CD14-positive monocyte (primary cell): ENCODE results near the gene AVPR2. TPM values are rescaled to one million over a fixed set of nuclear protein-coding genes. Genes with fewer than 3 reads are reported as not detected.

Experiments
- DNase-seq, 3 donors: peaks; one replicate each; pipeline ENCODE4 v3.0.0-alpha.2; 2011 to 2022
- H2AFZ ChIP-seq: 2 replicates; pipeline ENCODE4 v1.6.0; 2012; ENCODE audit warnings: mild to moderate bottlenecking, low read depth, low read length, inconsistent platforms; ENCODE audit not compliant: insufficient read depth, poor library complexity, severe bottlenecking
- H3K27ac ChIP-seq, 2 donors: 1 replicate in 1 of 2; 2 replicates in 1 of 2; pipeline ENCODE4 v1.5.1; 2012 to 2013; ENCODE audit warnings: low read length in 2 of 2, control low read depth in 1 of 2, inconsistent platforms in 1 of 2, low read depth in 1 of 2, mild to moderate bottlenecking in 1 of 2
- H3K27me3 ChIP-seq, 2 donors: one replicate each; pipeline versions ENCODE4 v1.6.0 to v1.6.1; 2011 to 2013; ENCODE audit warnings: low read length in 2 of 2; ENCODE audit not compliant: control insufficient read depth in 2 of 2, insufficient read depth in 2 of 2
- H3K36me3 ChIP-seq, 2 donors: replicated peaks in 1 of 2; 1 replicate in 1 of 2; 2 replicates in 1 of 2; pipeline versions ENCODE4 v1.5.1 to v1.6.1; 2012 to 2013; ENCODE audit warnings: low read length in 2 of 2, control low read depth in 1 of 2, inconsistent platforms in 1 of 2, mild to moderate bottlenecking in 1 of 2; ENCODE audit not compliant: insufficient read depth in 2 of 2, control insufficient read depth in 1 of 2
- H3K4me1 ChIP-seq, 2 donors: 1 replicate in 1 of 2; 2 replicates in 1 of 2; pipeline versions ENCODE4 v1.5.1 to v1.6.1; 2012 to 2013; ENCODE audit warnings: low read length in 2 of 2, control low read depth in 1 of 2, inconsistent platforms in 1 of 2, mild to moderate bottlenecking in 1 of 2, moderate library complexity in 1 of 2; ENCODE audit not compliant: insufficient read depth in 2 of 2, control insufficient read depth in 1 of 2
- H3K4me2 ChIP-seq: replicated peaks from 2 replicates; pipeline ENCODE3; 2012; ENCODE audit warnings: low read length, moderate library complexity, mild to moderate bottlenecking; ENCODE audit not compliant: poor library complexity, severe bottlenecking; ENCODE audit errors: extremely low read depth
- H3K4me3 ChIP-seq, 3 experiments: fragments of 200-600 bp in 1 of 3; sonication (generic) in 1 of 3; replicated peaks in 1 of 3; 1 replicate in 2 of 3; 2 replicates in 1 of 3; pipeline ENCODE4 v1.5.1; 2011 to 2013; ENCODE audit warnings: low read length in 3 of 3, mild to moderate bottlenecking in 3 of 3, control low read depth in 2 of 3, low read depth in 2 of 3, inconsistent platforms in 1 of 3, moderate library complexity in 1 of 3
- H3K79me2 ChIP-seq: 2 replicates; pipeline ENCODE4 v1.6.0; 2012; ENCODE audit warnings: mild to moderate bottlenecking, control low read depth, inconsistent platforms, low read length, moderate library complexity; ENCODE audit not compliant: insufficient read depth
- H3K9ac ChIP-seq: 2 replicates; pipeline ENCODE4 v1.6.0; 2017; ENCODE audit warnings: low read length, mild to moderate bottlenecking; ENCODE audit not compliant: insufficient read depth, poor library complexity, severe bottlenecking
- H3K9me3 ChIP-seq, 2 donors: replicated peaks in 1 of 2; 1 replicate in 1 of 2; 2 replicates in 1 of 2; pipeline versions ENCODE4 v1.5.1 to v1.6.1; 2012 to 2013; ENCODE audit warnings: low read length in 2 of 2, control low read depth in 1 of 2; ENCODE audit not compliant: control insufficient read depth in 1 of 2, insufficient read depth in 1 of 2
- H4K20me1 ChIP-seq: 2 replicates; pipeline ENCODE4 v1.6.0; 2012; ENCODE audit warnings: mild to moderate bottlenecking, low read length, control low read depth, moderate library complexity; ENCODE audit not compliant: insufficient read depth
- H3K27ac Mint-ChIP-seq, 7 donors: one replicate each; pipeline ENCODE4 v1.8.0; 2020; ENCODE audit warnings: mild to moderate bottlenecking in 7 of 7, mixed read lengths in 7 of 7, moderate library complexity in 6 of 7, inconsistent platforms in 2 of 7
- H3K27me3 Mint-ChIP-seq, 3 donors: one replicate each; pipeline ENCODE4 v1.8.0; 2021 to 2022; ENCODE audit warnings: low read depth in 3 of 3, mild to moderate bottlenecking in 3 of 3, mixed read lengths in 3 of 3, moderate library complexity in 3 of 3, inconsistent platforms in 1 of 3
- H3K36me3 Mint-ChIP-seq, 2 donors: one replicate each; pipeline ENCODE4 v1.8.0; 2020; ENCODE audit warnings: mixed read lengths in 2 of 2, inconsistent platforms in 1 of 2, mild to moderate bottlenecking in 1 of 2
- H3K4me1 Mint-ChIP-seq: one replicate; pipeline ENCODE4 v1.8.0; 2020; ENCODE audit warnings: mild to moderate bottlenecking, mixed read lengths
- H3K4me3 Mint-ChIP-seq, 2 donors: one replicate each; pipeline ENCODE4 v1.8.0; 2020; ENCODE audit warnings: mild to moderate bottlenecking in 2 of 2, mixed read lengths in 2 of 2, moderate library complexity in 1 of 2
- H3K9me3 Mint-ChIP-seq, 7 donors: one replicate each; pipeline ENCODE4 v1.8.0; 2020 to 2022; ENCODE audit warnings: mixed read lengths in 7 of 7, mild to moderate bottlenecking in 6 of 7, moderate library complexity in 6 of 7, inconsistent platforms in 2 of 7
- CTCF ChIP-seq: fragments of 200-600 bp; IDR thresholded peaks from one replicate; pipeline ENCODE4 v1.8.0; 2022; ENCODE audit warnings: antibody characterized with exemption, mild to moderate bottlenecking
- WGBS: methylation state at CpG from one replicate; pipeline ENCODE4 v1.1.5; 2013; ENCODE audit warnings: missing lambda C conversion rate; ENCODE audit not compliant: insufficient coverage; 5-methylcytosine and 5-hydroxymethylcytosine counted together
- intact Hi-C, 2 donors: fragments of 100-400 bp; cut with micrococcal nuclease; formaldehyde crosslinking; loops; one replicate each; pipeline versions ENCODE4 v1.15.0 to v1.15.1; 2023
- polyA plus RNA-seq, 3 donors: library from polyadenylated mRNA; depleted of rRNA in 1 of 3; unstranded in 2 of 3; stranded (reverse) in 1 of 3; fragments of 300-500 nt in 2 of 3; fragments of >200 nt in 1 of 3; fragmentation: Illumina TruSeq in 2 of 3; gene quantifications; 1 replicate in 2 of 3; 2 replicates in 1 of 3; pipeline ENCODE4 v1.2.3, GENCODE V29; 2012 to 2021

Gene AVPR2
- polyA plus RNA-seq, 3 donors: 0.14 to 0.27 TPM; not detected in 1

GRCh38 chrX:153876112-153876491 lies 28.4 kb upstream of the AVPR2 start:
- Histone ChIP-seq H3K79me2 (no peaks in the 10 kb centered on the region), H3K4me1 (no peaks in the 10 kb centered on the region), H3K27ac (no peak overlapping the region), H3K36me3 (no peaks in the 10 kb centered on the region), H3K4me3 (no peak overlapping the region), H3K9ac (no peak overlapping the region), H2AFZ (no peak overlapping the region), H3K4me2 (no peak overlapping the region), H3K27me3 (peaks cover 4 to 13% of the 10 kb centered on the region in 2 donors), H4K20me1 (peaks cover 3% of the 10 kb centered on the region), H3K9me3 (peaks cover 0 to 4% of the 10 kb centered on the region in 2 donors)
- Mint-ChIP-seq H3K27ac (peak overlapping the region in 1 of 7 donors; percentile 40), H3K27me3 (peaks cover 32 to 70% (median 60%) of the 10 kb centered on the region in 3 donors), H3K36me3 (no peaks in the 10 kb centered on the region), H3K4me3 (peak overlapping the region in 1 of 2 donors; percentile 65), H3K4me1 (peaks cover 2% of the 10 kb centered on the region), H3K9me3 (peaks cover 0 to 2% (median 1%) of the 10 kb centered on the region in 7 donors)
- no peak for TF ChIP-seq CTCF
- intact Hi-C loops: no loop called here
- no CpG with 5 or more reads among the region's 3 CpGs for WGBS
- no peak for DNase-seq

GRCh38 chrX:153877571-153878261 lies 26.8 kb upstream of the AVPR2 start:
- H3K27ac Mint-ChIP-seq: peak overlapping the region in 1 of 7 donors; percentile 74
- TF ChIP-seq CTCF: no peak
- H3K27me3 ChIP-seq: peaks cover 4 to 24% of the 10 kb centered on the region in 2 donors

More at GRCh38 chrX:153877571-153878261, 26.8 kb upstream of the AVPR2 start:
- H3K9me3 Mint-ChIP-seq: peaks cover 0 to 2% (median under 1%) of the 10 kb centered on the region in 7 donors
- H3K4me1 ChIP-seq: no peaks in the 10 kb centered on the region
- no peaks in the 10 kb centered on the region for H3K36me3 ChIP-seq
- intact Hi-C loops: no loop called here
- no peak overlapping the region for H3K9ac ChIP-seq
- no peak overlapping the region for H3K4me3 Mint-ChIP-seq
- no peak for DNase-seq
- no peaks in the 10 kb centered on the region for H3K79me2 ChIP-seq
- H3K4me2 ChIP-seq: no peak overlapping the region
- peaks cover 31 to 65% (median 65%) of the 10 kb centered on the region in 3 donors for H3K27me3 Mint-ChIP-seq
- H3K27ac ChIP-seq: no peak overlapping the region
- no peak overlapping the region for H2AFZ ChIP-seq
- H3K36me3 Mint-ChIP-seq: no peaks in the 10 kb centered on the region
- peaks cover 2% of the 10 kb centered on the region for H3K4me1 Mint-ChIP-seq
- H3K9me3 ChIP-seq: peaks cover 0 to 4% of the 10 kb centered on the region in 2 donors
- no peak overlapping the region for H3K4me3 ChIP-seq
- WGBS: 93% methylated on average over 3 of the region's 8 CpGs
- peaks cover 3% of the 10 kb centered on the region for H4K20me1 ChIP-seq
